Psoas muscle (tissue), 8 donors: ENCODE results near the gene SELENOI. TPM values are rescaled to one million over a fixed set of nuclear protein-coding genes. Genes with fewer than 3 reads are reported as not detected.

ENCODE experiments used
- ATAC-seq, 4 donors: fragments of 200-7000 bp; cut with Tn5 transposase; one replicate each; pipeline ENCODE4 v1.9.1; 2020; ENCODE audit warnings: moderate library complexity in 3 of 4, mild to moderate bottlenecking in 2 of 4
- DNase-seq, 2 donors: peaks; one replicate each; pipeline ENCODE4 v3.0.0-alpha.2; 2020
- H3K27ac ChIP-seq: fragments of 200-600 bp; one replicate; pipeline ENCODE4 v1.8.0; 2022
- H3K27me3 ChIP-seq, 3 donors: fragments of 200-600 bp in 1 of 3; one replicate each; pipeline versions ENCODE4 v1.6.1 to v1.8.0; 2013 to 2022; ENCODE audit warnings: low read length in 2 of 3, mild to moderate bottlenecking in 2 of 3, moderate library complexity in 1 of 3; ENCODE audit not compliant: insufficient read depth in 3 of 3
- H3K36me3 ChIP-seq, 2 donors: fragments of 200-600 bp in 1 of 2; one replicate each; pipeline versions ENCODE4 v1.6.1 to v1.8.0; 2013 to 2022; ENCODE audit warnings: low read depth in 1 of 2, mild to moderate bottlenecking in 1 of 2, moderate library complexity in 1 of 2; ENCODE audit not compliant: insufficient read depth in 1 of 2
- H3K4me1 ChIP-seq: fragments of 200-600 bp; one replicate; pipeline ENCODE4 v1.8.0; 2022
- H3K4me3 ChIP-seq: fragments of 200-600 bp; one replicate; pipeline ENCODE4 v1.8.0; 2022; ENCODE audit warnings: mild to moderate bottlenecking
- H3K9me3 ChIP-seq: fragments of 200-600 bp; one replicate; pipeline ENCODE4 v1.8.0; 2022
- CTCF ChIP-seq: fragments of 200-600 bp; IDR thresholded peaks from one replicate; pipeline ENCODE4 v1.8.0; 2022; ENCODE audit warnings: antibody characterized with exemption
- WGBS, 3 donors: extraction: QIAGEN DNeasy Blood & Tissue Kit; methylation state at CpG; one replicate each; pipeline versions ENCODE4 v1.1.6 to v1.1.7; 2013; 5-methylcytosine and 5-hydroxymethylcytosine counted together
- intact Hi-C, 2 donors: fragments of 100-400 bp; cut with DNase I; formaldehyde crosslinking; loops; one replicate each; pipeline versions ENCODE4 v1.11.0 to v1.14.2; 2022
- long read RNA-seq, 2 donors: library from polyadenylated mRNA; unstranded; transcript quantifications; one replicate each; pipeline ENCODE4 v2.0.0, GENCODE V29; 2021
- polyA plus RNA-seq, 3 donors: library from polyadenylated mRNA; stranded (reverse); fragments of 200-250 nt; gene quantifications; one replicate each; pipeline ENCODE4 v1.2.3, GENCODE V29; 2013
- total RNA-seq, 4 donors: library from RNA; stranded (reverse); fragmentation: NEBNext Ultra II Directional in 2 of 4; extraction: Animal tissue kit (Norgen Biotek cat#: 25700) in 2 of 4; gene quantifications; one replicate each; pipeline versions ENCODE4 v1.2.1 to v1.2.4, GENCODE V29; 2021 to 2023
- donor health status: healthy with polysubstance abuse.
- donor health status: DM: no; HTN: no; CAD: no; lungs with moderate emphysema.
- donor health status: Bipolar disorder and iron deficiency.
- donor health status: healthy.
- donor health status: DM: yes; HTN: yes; CAD: no.
- donor health status: DM: no; HTN: no; CAD: no.
- donor health status: DM: no; HTN: no; CAD: no.
- donor health status: DM: yes; HTN: yes; CAD: no.

SELENOI gene
- total RNA-seq (10 to 100 TPM; 15.7 to 40.5 (median 20.1) TPM), polyA plus RNA-seq (10 to 100 TPM in 1 of 3 donors, 1 to 10 TPM in 2; 3.7 to 11.3 (median 7.3) TPM)
- long read RNA-seq, donor 1, full-length matches to known transcripts, result 1 of 5 reads
- long read RNA-seq, donor 1, partial matches to known transcripts, result 0 of 5 reads
- long read RNA-seq, donor 1, other reads (novel, unspliced or antisense), result 4 of 5 reads
- long read RNA-seq, donor 2, full-length matches to known transcripts, result 1 of 5 reads
- long read RNA-seq, donor 2, partial matches to known transcripts, result 0 of 5 reads
- long read RNA-seq, donor 2, other reads (novel, unspliced or antisense), result 4 of 5 reads

- peak; percentile 96 to 97 (median 97) for ATAC-seq
Observed at GRCh38 chr2:26345545-26346453, at the start of gene SELENOI. Gene SELENOI, plus strand, starts transcription at chr2:26346143. Its CDS starts 90 bp downstream, at chr2:26346233.

GRCh38 chr2:26297061-26297460, 48.9 kb upstream of the SELENOI start:
- no peaks in the 10 kb centered on the region for H3K27me3 ChIP-seq
- no peak overlapping the region for H3K27ac ChIP-seq
- H3K9me3 ChIP-seq, result no peaks in the 10 kb centered on the region
- H3K4me1 ChIP-seq, result peaks cover 4% of the 10 kb centered on the region
- no peak overlapping the region for H3K4me3 ChIP-seq
- H3K36me3 ChIP-seq, result no peaks in the 10 kb centered on the region
- no peak for TF ChIP-seq CTCF
- intact Hi-C loops, result no loop called here
- ATAC-seq, result no peak
- no peak for DNase-seq
- 89 to 92% (median 89%) methylated on average over 3 of the region's 3 CpGs for WGBS, 3 donors

More at GRCh38 chr2:26345545-26346453, at the start of gene SELENOI:
- peak; percentile 98 to 99 for DNase-seq
- intact Hi-C loops, result loop anchor here in 1 of 2 donors (5.0 kb wide), 1 partner anchor 157 kb away; no protein-coding TSS in a partner anchor
- Histone ChIP-seq H3K9me3 (no peaks in the 10 kb centered on the region), H3K4me3 (peak within 1 kb of the TSS; percentile 91), H3K4me1 (peaks cover 30% of the 10 kb centered on the region), H3K27ac (peak within 1 kb of the TSS; percentile 93), H3K36me3 (no peaks in the 10 kb centered on the region), H3K27me3 (no peaks in the 10 kb centered on the region)
- TF ChIP-seq CTCF, result no peak
- 0 to 1% (median 1%) methylated on average over 71 to 80 of the region's 80 CpGs for WGBS, 3 donors

GRCh38 chr2:26298286-26298637, 47.7 kb upstream of the SELENOI start:
- peak overlapping the region; percentile 75 for H3K4me3 ChIP-seq
- WGBS, 3 donors, result 48 to 59% (median 56%) methylated on average over 17 of the region's 17 CpGs
- DNase-seq, result no peak
- no peak for ATAC-seq
- H3K4me1 ChIP-seq, result peaks cover 4% of the 10 kb centered on the region
- no peaks in the 10 kb centered on the region for H3K27me3 ChIP-seq
- H3K36me3 ChIP-seq, result no peaks in the 10 kb centered on the region
- TF ChIP-seq CTCF, result no peak
- H3K9me3 ChIP-seq, result no peaks in the 10 kb centered on the region
- intact Hi-C loops, result no loop called here
- H3K27ac ChIP-seq, result no peak overlapping the region

GRCh38 chr2:26298638-26299393, 47.1 kb upstream of the SELENOI start:
- H3K4me3 ChIP-seq, result peak overlapping the region; percentile 75
- no peaks in the 10 kb centered on the region for H3K27me3 ChIP-seq
- H3K36me3 ChIP-seq, result no peaks in the 10 kb centered on the region
- intact Hi-C loops, result no loop called here
- TF ChIP-seq CTCF, result no peak
- 5 to 8% (median 5%) methylated on average over 30 of the region's 30 CpGs for WGBS, 3 donors
- peak; percentile 61 to 65 (median 62) for ATAC-seq
- peaks cover 4% of the 10 kb centered on the region for H3K4me1 ChIP-seq
- H3K9me3 ChIP-seq, result no peaks in the 10 kb centered on the region
- H3K27ac ChIP-seq, result peak overlapping the region; percentile 18
- peak; percentile 37 to 67 for DNase-seq
